GM18505 (cell line): ENCODE measurements around the gene NR1D2.

Experiments
- ATAC-seq: cut with Tn5 transposase; IDR thresholded peaks from one replicate; pipeline ENCODE4 v1.9.1; 2021; ENCODE audit not compliant: unreplicated experiment
- POLR2A ChIP-seq: IDR thresholded peaks from 4 replicates; pipeline ENCODE4 v1.6.1; 2011; ENCODE audit warnings: borderline replicate concordance; ENCODE audit not compliant: insufficient read depth, insufficient read length; ENCODE audit errors: extremely low read depth

NR1D2 gene

GRCh38 chr3:23919628-23920027 is 25.5 kb upstream of the NR1D2 start:
- no peak for TF ChIP-seq POLR2A
- ATAC-seq, result no peak

GRCh38 chr3:23920151-23920655 is 24.9 kb upstream of the NR1D2 start:
- no peak for TF ChIP-seq POLR2A

GRCh38 chr3:23921052-23921511 is 24.0 kb upstream of the NR1D2 start:
- ATAC-seq, result no peak
- TF ChIP-seq POLR2A, result peak; percentile 50

More at GRCh38 chr3:23920151-23920655, 24.9 kb upstream of the NR1D2 start:
- no peak for ATAC-seq

GRCh38 chr3:23923786-23924185 is 21.3 kb upstream of the NR1D2 start:
- ATAC-seq, result no peak
- TF ChIP-seq POLR2A, result no peak

GRCh38 chr3:23926246-23926645 is 18.8 kb upstream of the NR1D2 start:
- no peak for ATAC-seq
- TF ChIP-seq POLR2A, result no peak

- no peak for TF ChIP-seq POLR2A
- ATAC-seq, result no peak
These were observed 18.4 kb upstream of the NR1D2 start for GRCh38 chr3:23926736-23927135.

GRCh38 chr3:23928524-23928923 is 16.6 kb upstream of the NR1D2 start:
- ATAC-seq, result no peak

GRCh38 chr3:23931597-23931996 is 13.5 kb upstream of the NR1D2 start:
- no peak for ATAC-seq
- no peak for TF ChIP-seq POLR2A

More at GRCh38 chr3:23928524-23928923, 16.6 kb upstream of the NR1D2 start:
- TF ChIP-seq POLR2A, result no peak

- ATAC-seq, result no peak
- TF ChIP-seq POLR2A, result no peak
These were observed 12.5 kb upstream of the NR1D2 start for GRCh38 chr3:23932571-23932970.

- no peak for TF ChIP-seq POLR2A
- ATAC-seq, result no peak
These were observed 10.8 kb upstream of the NR1D2 start for GRCh38 chr3:23934253-23934652.

- no peak for ATAC-seq
- TF ChIP-seq POLR2A, result no peak
These were observed 7.8 kb upstream of the NR1D2 start for GRCh38 chr3:23937296-23937695.

GRCh38 chr3:23938688-23939087 is 6.4 kb upstream of the NR1D2 start:
- TF ChIP-seq POLR2A, result no peak

GRCh38 chr3:23940775-23941174 is 4.3 kb upstream of the NR1D2 start:
- ATAC-seq, result no peak
- TF ChIP-seq POLR2A, result no peak

More at GRCh38 chr3:23938688-23939087, 6.4 kb upstream of the NR1D2 start:
- ATAC-seq, result no peak

GRCh38 chr3:23941440-23941839 is 3.6 kb upstream of the NR1D2 start:
- TF ChIP-seq POLR2A, result no peak
- ATAC-seq, result no peak

- TF ChIP-seq POLR2A, result no peak
- no peak for ATAC-seq
These were observed 2.5 kb upstream of the NR1D2 start for GRCh38 chr3:23942546-23942945.
